ENCODE measurements around the gene WDR13.

WDR13 gene

GRCh38 chrX:48601741-48602394, 4.6 kb downstream of the WDR13 start:
- Histone ChIP-seq H3K9ac (ENCODE audit: insufficient read length) (no peak overlapping the region), H3K27ac (no peak overlapping the region), H3K4me3 (no peak overlapping the region), H3K36me3 (ENCODE audit: insufficient read depth, low read length) (peaks cover 12% of the 10 kb centered on the region; the same call in 1 of the 2 replicates), H3K9me3 (ENCODE audit: low read depth, low read length) (no peaks in the 10 kb centered on the region)
- DNase-seq (ENCODE audit: low read depth, low spot score): no peak
- TF ChIP-seq POLR2AphosphoS5 (IDR thresholded peaks at IDR 0.05; ENCODE audit: borderline replicate concordance, low read depth, low read length) (no peak), FOXP2 (optimal IDR thresholded peaks at IDR 0.05; ENCODE audit: control extremely low read depth, extremely low read length, insufficient read depth) (no peak), EZH2 (IDR thresholded peaks at IDR 0.05) (no peak)

- Histone ChIP-seq H3K36me3 (ENCODE audit: insufficient read depth, low read length) (peaks cover 4% of the 10 kb centered on the region; the same call in 1 of the 2 replicates), H3K9me3 (ENCODE audit: low read depth, low read length) (no peaks in the 10 kb centered on the region)
- no peak for TF ChIP-seq EZH2 (IDR thresholded peaks at IDR 0.05)
- no peak for TF ChIP-seq POLR2AphosphoS5 (IDR thresholded peaks at IDR 0.05; ENCODE audit: borderline replicate concordance, low read depth, low read length)
- TF ChIP-seq FOXP2 (optimal IDR thresholded peaks at IDR 0.05; ENCODE audit: control extremely low read depth, extremely low read length, insufficient read depth): no peak
Observed at GRCh38 chrX:48604701-48605100, 7.4 kb downstream of the WDR13 start.

GRCh38 chrX:48606091-48606490, 8.8 kb downstream of the WDR13 start:
- Histone ChIP-seq H3K9me3 (ENCODE audit: low read depth, low read length) (no peaks in the 10 kb centered on the region), H3K27ac (no peak overlapping the region), H3K9ac (ENCODE audit: insufficient read length) (no peak overlapping the region), H3K4me3 (no peak overlapping the region), H3K36me3 (ENCODE audit: insufficient read depth, low read length) (peaks cover 4% of the 10 kb centered on the region; the same call in 1 of the 2 replicates)
- no peak for DNase-seq (ENCODE audit: low read depth, low spot score)
- TF ChIP-seq POLR2AphosphoS5 (IDR thresholded peaks at IDR 0.05; ENCODE audit: borderline replicate concordance, low read depth, low read length) (no peak), FOXP2 (optimal IDR thresholded peaks at IDR 0.05; ENCODE audit: control extremely low read depth, extremely low read length, insufficient read depth) (no peak), EZH2 (IDR thresholded peaks at IDR 0.05) (no peak)

More at GRCh38 chrX:48604701-48605100, 7.4 kb downstream of the WDR13 start:
- no peak overlapping the region for H3K4me3 ChIP-seq
- H3K27ac ChIP-seq: no peak overlapping the region
- DNase-seq (ENCODE audit: low read depth, low spot score): no peak
- no peak overlapping the region for H3K9ac ChIP-seq (ENCODE audit: insufficient read length)

GRCh38 chrX:48611703-48612102, 14.4 kb downstream of the WDR13 start:
- TF ChIP-seq FOXP2 (optimal IDR thresholded peaks at IDR 0.05; ENCODE audit: control extremely low read depth, extremely low read length, insufficient read depth) (no peak), POLR2AphosphoS5 (IDR thresholded peaks at IDR 0.05; ENCODE audit: borderline replicate concordance, low read depth, low read length) (no peak), EZH2 (IDR thresholded peaks at IDR 0.05) (no peak)
- no peaks in the 10 kb centered on the region for H3K36me3 ChIP-seq (ENCODE audit: insufficient read depth, low read length)

GRCh38 chrX:48613502-48614160, 16.3 kb downstream of the WDR13 start:
- no peaks in the 10 kb centered on the region for H3K36me3 ChIP-seq (ENCODE audit: insufficient read depth, low read length)
- TF ChIP-seq FOXP2 (optimal IDR thresholded peaks at IDR 0.05; ENCODE audit: control extremely low read depth, extremely low read length, insufficient read depth) (no peak), EZH2 (IDR thresholded peaks at IDR 0.05) (no peak), POLR2AphosphoS5 (IDR thresholded peaks at IDR 0.05; ENCODE audit: borderline replicate concordance, low read depth, low read length) (no peak)
- no peak overlapping the region for H3K27ac ChIP-seq
- no peak overlapping the region for H3K4me3 ChIP-seq
- no peaks in the 10 kb centered on the region for H3K9me3 ChIP-seq (ENCODE audit: low read depth, low read length)
- H3K9ac ChIP-seq (ENCODE audit: insufficient read length): no peak overlapping the region
- no peak for DNase-seq (ENCODE audit: low read depth, low spot score)

More at GRCh38 chrX:48611703-48612102, 14.4 kb downstream of the WDR13 start:
- Histone ChIP-seq H3K27ac (no peak overlapping the region), H3K9ac (ENCODE audit: insufficient read length) (no peak overlapping the region), H3K9me3 (ENCODE audit: low read depth, low read length) (no peaks in the 10 kb centered on the region), H3K4me3 (no peak overlapping the region)
- DNase-seq (ENCODE audit: low read depth, low spot score): no peak

- H3K27ac ChIP-seq: no peak overlapping the region
- TF ChIP-seq EZH2 (IDR thresholded peaks at IDR 0.05) (no peak), POLR2AphosphoS5 (IDR thresholded peaks at IDR 0.05; ENCODE audit: borderline replicate concordance, low read depth, low read length) (no peak), FOXP2 (optimal IDR thresholded peaks at IDR 0.05; ENCODE audit: control extremely low read depth, extremely low read length, insufficient read depth) (no peak)
- H3K4me3 ChIP-seq: no peak overlapping the region
- no peaks in the 10 kb centered on the region for H3K9me3 ChIP-seq (ENCODE audit: low read depth, low read length)
- H3K36me3 ChIP-seq (ENCODE audit: insufficient read depth, low read length): no peaks in the 10 kb centered on the region
- H3K9ac ChIP-seq (ENCODE audit: insufficient read length): no peak overlapping the region
- DNase-seq (ENCODE audit: low read depth, low spot score): no peak
Observed at GRCh38 chrX:48616576-48616975, 19.3 kb downstream of the WDR13 start.

GRCh38 chrX:48617542-48618340, 20.4 kb downstream of the WDR13 start:
- DNase-seq (ENCODE audit: low read depth, low spot score): no peak

More at GRCh38 chrX:48617542-48618340, 20.4 kb downstream of the WDR13 start:
- no peak for TF ChIP-seq FOXP2 (optimal IDR thresholded peaks at IDR 0.05; ENCODE audit: control extremely low read depth, extremely low read length, insufficient read depth)
- TF ChIP-seq POLR2AphosphoS5 (IDR thresholded peaks at IDR 0.05; ENCODE audit: borderline replicate concordance, low read depth, low read length): no peak
- no peak for TF ChIP-seq EZH2 (IDR thresholded peaks at IDR 0.05)
- H3K27ac ChIP-seq: no peak overlapping the region
- H3K4me3 ChIP-seq: no peak overlapping the region
- no peaks in the 10 kb centered on the region for H3K36me3 ChIP-seq (ENCODE audit: insufficient read depth, low read length)
- no peak overlapping the region for H3K9ac ChIP-seq (ENCODE audit: insufficient read length)
- no peaks in the 10 kb centered on the region for H3K9me3 ChIP-seq (ENCODE audit: low read depth, low read length)
